OCI-LY1 (cell line): ENCODE measurements around the gene PSMC4.

Experiments
- H2AFZ ChIP-seq: fragments of 200-600 bp; sonication (generic), shearing (Covaris generic); 2 replicates; pipeline ENCODE4 v1.6.0; 2014; ENCODE audit warnings: antibody characterized with exemption, mild to moderate bottlenecking, low read length
- H3F3A ChIP-seq: fragments of 200-600 bp; sonication (generic), shearing (Covaris generic); 2 replicates; pipeline ENCODE4 v1.6.0; 2014; ENCODE audit warnings: mild to moderate bottlenecking, antibody characterized with exemption, low read length, moderate library complexity; ENCODE audit not compliant: insufficient read depth
- H3K27ac ChIP-seq: fragments of 200-600 bp; sonication (generic); 2 replicates; pipeline ENCODE4 v1.5.1; 2014; ENCODE audit warnings: low read length, mixed run types, mild to moderate bottlenecking, low read depth; ENCODE audit not compliant: poor library complexity, severe bottlenecking
- H3K27me3 ChIP-seq: fragments of 200-600 bp; sonication (generic); 2 replicates; pipeline ENCODE4 v1.6.0; 2014; ENCODE audit warnings: antibody characterized with exemption, mild to moderate bottlenecking, low read length, moderate library complexity; ENCODE audit not compliant: insufficient read depth
- H3K36me3 ChIP-seq: fragments of 200-600 bp; sonication (generic); 2 replicates; pipeline ENCODE4 v1.6.1; 2014; ENCODE audit warnings: mild to moderate bottlenecking, antibody characterized with exemption, low read length, moderate library complexity, mixed read lengths; ENCODE audit not compliant: insufficient read depth
- H3K4me1 ChIP-seq: fragments of 200-600 bp; sonication (generic); 2 replicates; pipeline ENCODE4 v1.5.1; 2014; ENCODE audit warnings: mild to moderate bottlenecking, low read length, moderate library complexity; ENCODE audit not compliant: insufficient read depth, severe bottlenecking
- H3K4me2 ChIP-seq: fragments of 200-600 bp; sonication (generic), shearing (Covaris generic); 2 replicates; pipeline ENCODE4 v1.6.1; 2014; ENCODE audit warnings: low read length
- H3K4me3 ChIP-seq: fragments of 200-600 bp; sonication (generic); 2 replicates; pipeline ENCODE4 v1.5.1; 2014; ENCODE audit warnings: low read length, low read depth, mild to moderate bottlenecking, mixed read lengths; ENCODE audit not compliant: poor library complexity, severe bottlenecking
- H3K79me2 ChIP-seq: fragments of 200-600 bp; shearing (Covaris generic); 2 replicates; pipeline ENCODE4 v1.6.1; 2016; ENCODE audit warnings: mixed run types, low read length, mixed read lengths; ENCODE audit not compliant: insufficient read depth
- H3K9ac ChIP-seq: fragments of 200-600 bp; sonication (generic), shearing (Covaris generic); 2 replicates; pipeline ENCODE4 v1.6.1; 2014; ENCODE audit warnings: mild to moderate bottlenecking, low read length, mixed read lengths
- H3K9me2 ChIP-seq: fragments of 200-600 bp; sonication (generic), shearing (Covaris generic); 2 replicates; pipeline ENCODE4 v1.6.1; 2014; ENCODE audit warnings: low read depth, mild to moderate bottlenecking, low read length, mixed read lengths
- H3K9me3 ChIP-seq: fragments of 200-600 bp; shearing (Covaris generic); 2 replicates; pipeline ENCODE4 v1.6.1; 2014; ENCODE audit warnings: low read length, mixed read lengths
- H4K20me1 ChIP-seq: fragments of 200-600 bp; sonication (generic), shearing (Covaris generic); 2 replicates; pipeline ENCODE4 v1.6.0; 2016; ENCODE audit warnings: mild to moderate bottlenecking, low read length; ENCODE audit not compliant: insufficient read depth
- EZH2 ChIP-seq: fragments of 200-600 bp; sonication (generic), shearing (Covaris generic); IDR thresholded peaks from 2 replicates; pipeline ENCODE4 v1.8.0; 2017; ENCODE audit warnings: borderline replicate concordance, mixed run types, mild to moderate bottlenecking, antibody characterized with exemption, low read length, moderate library complexity, mixed read lengths
- TF ChIP-seq, protein P1 (sequence below): fragments of 200-600 bp; sonication (generic), shearing (Covaris generic); IDR thresholded peaks from 2 replicates; pipeline ENCODE4 v1.5.1; 2017; ENCODE audit warnings: mild to moderate bottlenecking, antibody characterized with exemption, low read length, moderate library complexity, mixed read lengths

Gene PSMC4

DNA sequence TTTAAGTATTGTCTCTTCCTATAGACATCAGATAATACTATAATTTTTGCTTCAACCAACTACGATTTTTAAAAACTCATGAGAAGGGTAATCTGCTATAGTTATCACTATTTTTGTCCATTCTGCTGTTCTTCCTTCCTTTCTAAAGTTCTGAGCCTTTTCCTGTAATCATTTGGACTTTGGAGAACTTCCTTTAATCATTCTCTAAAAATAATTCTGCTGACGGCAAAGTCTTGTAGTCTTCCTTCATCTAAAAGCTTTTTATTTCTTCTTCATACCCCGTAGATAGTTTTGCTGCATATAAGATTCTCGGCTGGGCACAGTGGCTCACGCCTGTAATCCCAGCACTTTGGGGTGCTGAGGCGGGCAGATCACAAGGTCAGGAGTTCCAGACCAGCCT lies 31.4 kb upstream of the PSMC4 start:
- TF ChIP-seq EZH2 = no peak
- TF ChIP-seq, protein P1, sequence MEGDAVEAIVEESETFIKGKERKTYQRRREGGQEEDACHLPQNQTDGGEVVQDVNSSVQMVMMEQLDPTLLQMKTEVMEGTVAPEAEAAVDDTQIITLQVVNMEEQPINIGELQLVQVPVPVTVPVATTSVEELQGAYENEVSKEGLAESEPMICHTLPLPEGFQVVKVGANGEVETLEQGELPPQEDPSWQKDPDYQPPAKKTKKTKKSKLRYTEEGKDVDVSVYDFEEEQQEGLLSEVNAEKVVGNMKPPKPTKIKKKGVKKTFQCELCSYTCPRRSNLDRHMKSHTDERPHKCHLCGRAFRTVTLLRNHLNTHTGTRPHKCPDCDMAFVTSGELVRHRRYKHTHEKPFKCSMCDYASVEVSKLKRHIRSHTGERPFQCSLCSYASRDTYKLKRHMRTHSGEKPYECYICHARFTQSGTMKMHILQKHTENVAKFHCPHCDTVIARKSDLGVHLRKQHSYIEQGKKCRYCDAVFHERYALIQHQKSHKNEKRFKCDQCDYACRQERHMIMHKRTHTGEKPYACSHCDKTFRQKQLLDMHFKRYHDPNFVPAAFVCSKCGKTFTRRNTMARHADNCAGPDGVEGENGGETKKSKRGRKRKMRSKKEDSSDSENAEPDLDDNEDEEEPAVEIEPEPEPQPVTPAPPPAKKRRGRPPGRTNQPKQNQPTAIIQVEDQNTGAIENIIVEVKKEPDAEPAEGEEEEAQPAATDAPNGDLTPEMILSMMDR = no peak
- Histone ChIP-seq H3K9ac (no peak overlapping the region), H3K4me2 (no peak overlapping the region), H2AFZ (no peak overlapping the region), H3K4me1 (peaks cover 45% of the 10 kb centered on the region), H3K9me2 (no peaks in the 10 kb centered on the region), H3K36me3 (peaks cover 18% of the 10 kb centered on the region), H3K27ac (peak overlapping the region; percentile 6), H3F3A (0 out of 2 replicates have a peak, but pooled peaks cover 7% of the 10 kb centered on the region), H3K9me3 (peaks cover 13% of the 10 kb centered on the region), H3K79me2 (no peaks in the 10 kb centered on the region), H3K27me3 (no peaks in the 10 kb centered on the region), H4K20me1 (no peaks in the 10 kb centered on the region), H3K4me3 (no peak overlapping the region)

DNA sequence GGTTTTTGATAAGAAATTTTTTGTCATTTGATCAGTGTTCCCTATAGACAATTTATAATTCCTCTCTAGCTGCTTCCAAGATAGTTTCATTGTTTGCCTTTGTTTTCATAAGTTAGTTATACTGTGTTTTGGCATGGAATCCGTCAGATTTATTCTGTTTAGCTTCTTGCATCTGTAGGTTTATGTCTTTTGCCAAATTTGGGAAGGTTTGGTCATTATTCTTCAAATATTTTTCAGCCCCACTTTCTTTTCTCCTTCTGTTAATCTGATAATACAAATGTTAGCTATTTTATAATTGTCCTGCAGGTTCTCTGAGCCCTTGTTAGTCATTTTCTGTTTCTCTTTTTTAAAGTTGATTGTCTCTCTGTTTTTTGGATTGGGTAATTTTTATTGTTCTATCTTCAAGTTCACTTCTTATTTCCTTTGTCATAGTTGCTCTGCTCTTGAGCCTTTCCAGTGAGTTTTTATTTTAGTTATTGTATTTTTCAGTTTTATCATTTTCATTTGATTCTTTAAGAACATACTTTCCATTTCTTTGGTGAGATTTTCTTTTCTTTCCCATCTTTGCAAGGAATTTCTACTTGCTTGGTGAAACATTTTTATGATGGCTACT lies 30.6 kb upstream of the PSMC4 start:
- no peak overlapping the region for H2AFZ ChIP-seq
- H3K4me1 ChIP-seq = peaks cover 52% of the 10 kb centered on the region
- no peaks in the 10 kb centered on the region for H3K27me3 ChIP-seq
- no peaks in the 10 kb centered on the region for H3K79me2 ChIP-seq
- no peak for TF ChIP-seq EZH2
- TF ChIP-seq, protein P1 = no peak
- no peak overlapping the region; the same call in 1 of the 2 replicates for H3K9ac ChIP-seq
- H3K36me3 ChIP-seq = peaks cover 18% of the 10 kb centered on the region
- no peak overlapping the region for H3K4me3 ChIP-seq
- no peaks in the 10 kb centered on the region for H4K20me1 ChIP-seq
- 0 out of 2 replicates have a peak, but pooled peaks cover 7% of the 10 kb centered on the region for H3F3A ChIP-seq
- peak overlapping the region; percentile 99 for H3K27ac ChIP-seq
- no peak overlapping the region for H3K4me2 ChIP-seq
- H3K9me3 ChIP-seq = peaks cover 13% of the 10 kb centered on the region
- H3K9me2 ChIP-seq = no peaks in the 10 kb centered on the region

DNA sequence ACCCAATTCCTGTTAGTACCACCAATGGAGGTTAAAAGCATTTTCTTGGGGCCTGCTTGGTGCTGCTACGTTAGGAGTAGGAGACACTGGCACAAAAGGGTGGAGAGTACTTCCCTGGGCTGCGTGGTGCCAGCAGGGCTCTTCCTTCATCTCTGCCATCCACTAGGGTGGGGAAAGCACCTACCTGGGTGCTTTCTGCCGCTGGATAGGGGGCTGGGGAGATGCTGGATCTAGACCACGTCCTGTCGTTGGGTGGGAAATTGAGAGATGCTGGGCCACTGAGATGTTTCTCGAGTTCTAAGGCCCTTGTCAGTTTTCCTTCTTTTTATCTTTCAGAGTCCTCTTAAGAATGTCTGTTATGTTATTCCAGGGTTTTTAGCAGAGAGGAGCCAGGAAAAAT lies 29.8 kb upstream of the PSMC4 start:
- H3K9me2 ChIP-seq = no peaks in the 10 kb centered on the region
- H3F3A ChIP-seq = 0 out of 2 replicates have a peak, but pooled peaks cover 7% of the 10 kb centered on the region
- peak overlapping the region; percentile 72 for H3K4me2 ChIP-seq
- TF ChIP-seq, protein P1 = no peak
- no peak for TF ChIP-seq EZH2
- no peaks in the 10 kb centered on the region for H3K27me3 ChIP-seq
- H3K36me3 ChIP-seq = peaks cover 18% of the 10 kb centered on the region
- no peaks in the 10 kb centered on the region for H4K20me1 ChIP-seq
- peak overlapping the region; percentile 99 for H3K27ac ChIP-seq
- no peak overlapping the region for H2AFZ ChIP-seq
- H3K4me1 ChIP-seq = peaks cover 54% of the 10 kb centered on the region
- H3K4me3 ChIP-seq = peak overlapping the region; percentile 34
- peaks cover 13% of the 10 kb centered on the region for H3K9me3 ChIP-seq
- no peaks in the 10 kb centered on the region for H3K79me2 ChIP-seq
- peak overlapping the region; percentile 71 for H3K9ac ChIP-seq
